OCI-LY3 (cell line): ENCODE measurements around the gene RASIP1.

Source experiments
- EZH2phosphoT487 ChIP-seq: fragments of 200-600 bp; shearing (Covaris generic); IDR thresholded peaks from 2 replicates; pipeline ENCODE4 v1.6.1; 2018; ENCODE audit warnings: antibody characterized with exemption, mixed run types, low read depth
- TF ChIP-seq, protein P1 (sequence below): fragments of 200-600, 300-600 bp; sonication (generic); IDR thresholded peaks from 2 replicates; pipeline ENCODE4 v1.5.1; 2014; ENCODE audit warnings: antibody characterized with exemption, low read length, low read depth

DNA sequence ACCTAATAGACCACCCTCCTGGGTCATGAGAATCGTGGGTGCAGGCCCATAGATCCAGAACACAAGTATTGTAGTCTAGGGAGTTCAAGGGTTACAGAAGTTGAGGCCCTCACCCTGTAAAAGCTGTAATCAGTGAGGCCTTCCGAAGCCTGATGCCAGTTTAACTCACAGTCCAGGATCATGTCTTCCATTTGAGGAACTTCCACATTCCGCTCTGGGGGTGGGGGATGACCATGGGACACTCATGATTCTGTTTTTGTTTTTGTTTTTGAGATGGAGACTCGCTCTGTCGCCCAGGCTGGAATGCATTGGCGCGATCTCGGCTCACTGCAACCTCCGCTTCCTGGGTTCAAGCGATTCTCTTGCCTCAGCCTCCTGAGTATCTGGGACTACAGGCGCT is 1.7 kb upstream of the RASIP1 start:
- TF ChIP-seq, protein P1, sequence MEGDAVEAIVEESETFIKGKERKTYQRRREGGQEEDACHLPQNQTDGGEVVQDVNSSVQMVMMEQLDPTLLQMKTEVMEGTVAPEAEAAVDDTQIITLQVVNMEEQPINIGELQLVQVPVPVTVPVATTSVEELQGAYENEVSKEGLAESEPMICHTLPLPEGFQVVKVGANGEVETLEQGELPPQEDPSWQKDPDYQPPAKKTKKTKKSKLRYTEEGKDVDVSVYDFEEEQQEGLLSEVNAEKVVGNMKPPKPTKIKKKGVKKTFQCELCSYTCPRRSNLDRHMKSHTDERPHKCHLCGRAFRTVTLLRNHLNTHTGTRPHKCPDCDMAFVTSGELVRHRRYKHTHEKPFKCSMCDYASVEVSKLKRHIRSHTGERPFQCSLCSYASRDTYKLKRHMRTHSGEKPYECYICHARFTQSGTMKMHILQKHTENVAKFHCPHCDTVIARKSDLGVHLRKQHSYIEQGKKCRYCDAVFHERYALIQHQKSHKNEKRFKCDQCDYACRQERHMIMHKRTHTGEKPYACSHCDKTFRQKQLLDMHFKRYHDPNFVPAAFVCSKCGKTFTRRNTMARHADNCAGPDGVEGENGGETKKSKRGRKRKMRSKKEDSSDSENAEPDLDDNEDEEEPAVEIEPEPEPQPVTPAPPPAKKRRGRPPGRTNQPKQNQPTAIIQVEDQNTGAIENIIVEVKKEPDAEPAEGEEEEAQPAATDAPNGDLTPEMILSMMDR = no peak
- no peak for TF ChIP-seq EZH2phosphoT487
